GM15510 (cell line): ENCODE measurements around the gene MBLAC1.

Source experiments
- POLR2A ChIP-seq: IDR thresholded peaks from 3 replicates; pipeline ENCODE4 v1.6.1; 2011; ENCODE audit warnings: borderline replicate concordance; ENCODE audit not compliant: insufficient read length; ENCODE audit errors: extremely low read depth

MBLAC1 gene

DNA sequence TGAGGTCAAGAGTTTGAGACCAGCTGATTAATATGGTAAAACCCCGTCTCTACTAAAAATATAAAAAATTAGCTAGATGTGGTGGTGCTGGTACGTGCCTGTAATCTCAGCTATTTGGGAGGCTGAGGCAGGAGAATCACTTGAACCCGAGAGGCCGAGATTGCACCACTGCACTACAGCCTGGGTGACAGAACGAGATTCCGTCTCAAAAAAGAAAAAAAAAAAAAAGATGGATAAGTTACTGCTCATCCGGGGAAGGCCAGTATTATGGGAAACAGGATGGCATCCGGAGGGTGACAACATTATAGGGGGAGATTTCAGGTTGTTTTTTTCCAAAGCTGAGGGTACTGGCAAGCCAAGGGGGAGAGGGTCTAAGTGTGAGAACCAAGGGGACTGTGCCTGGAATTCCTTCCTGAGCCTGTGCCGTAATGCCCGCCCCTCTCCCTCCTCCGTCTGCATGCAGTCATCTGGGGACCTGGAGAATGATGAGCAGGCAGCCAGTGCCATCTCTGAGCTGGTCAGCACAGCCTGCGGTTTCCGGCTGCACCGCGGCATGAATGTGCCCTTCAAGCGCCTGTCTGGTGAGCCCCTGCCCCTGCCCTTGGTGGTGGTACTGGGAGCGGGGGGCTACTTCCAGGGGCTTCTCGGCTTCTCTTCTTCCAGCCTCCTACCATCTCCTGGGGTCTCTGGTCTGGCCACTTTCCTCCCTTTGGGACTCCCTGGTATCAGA is 26.3 kb downstream of the MBLAC1 start:
- no peak for TF ChIP-seq POLR2A

DNA sequence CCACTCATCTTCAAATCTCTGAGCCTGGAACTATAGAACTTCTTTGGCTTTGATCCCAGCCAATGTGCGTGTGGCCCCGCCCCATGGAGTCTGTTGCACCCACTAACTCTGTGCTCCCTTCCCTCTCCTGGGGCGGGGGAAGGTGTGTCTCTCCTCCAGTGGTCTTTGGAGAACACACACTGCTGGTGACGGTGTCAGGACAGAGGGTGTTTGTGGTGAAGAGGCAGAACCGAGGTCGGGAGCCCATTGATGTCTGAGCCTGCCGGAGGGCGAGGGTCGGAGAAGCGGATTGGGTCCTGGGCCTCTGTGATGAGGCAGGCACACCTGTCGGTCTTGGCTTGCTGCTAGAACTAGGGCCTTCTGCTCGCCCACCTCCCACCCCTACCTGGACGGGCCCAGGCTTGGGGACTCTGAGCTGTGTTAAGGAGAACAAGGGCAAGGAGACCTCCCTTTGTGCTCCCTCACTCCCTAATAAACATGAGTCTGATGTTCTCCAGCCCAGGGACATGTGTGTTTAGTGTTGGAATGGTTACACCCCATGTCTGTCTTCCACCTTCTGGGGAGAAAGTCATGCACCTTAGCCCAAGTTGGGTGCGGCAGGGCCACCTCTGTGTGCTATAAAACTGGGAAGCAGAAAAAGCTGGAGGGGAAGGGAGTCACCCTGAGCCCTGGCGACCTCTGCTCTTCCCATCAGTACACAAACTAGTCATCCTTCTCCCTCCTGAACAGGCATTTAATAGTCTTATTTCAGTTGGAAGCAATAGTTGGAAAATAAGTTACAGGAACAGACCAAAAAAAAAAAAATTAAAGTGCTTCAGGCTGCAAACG is 27.2 kb downstream of the MBLAC1 start:
- TF ChIP-seq POLR2A: no peak

DNA sequence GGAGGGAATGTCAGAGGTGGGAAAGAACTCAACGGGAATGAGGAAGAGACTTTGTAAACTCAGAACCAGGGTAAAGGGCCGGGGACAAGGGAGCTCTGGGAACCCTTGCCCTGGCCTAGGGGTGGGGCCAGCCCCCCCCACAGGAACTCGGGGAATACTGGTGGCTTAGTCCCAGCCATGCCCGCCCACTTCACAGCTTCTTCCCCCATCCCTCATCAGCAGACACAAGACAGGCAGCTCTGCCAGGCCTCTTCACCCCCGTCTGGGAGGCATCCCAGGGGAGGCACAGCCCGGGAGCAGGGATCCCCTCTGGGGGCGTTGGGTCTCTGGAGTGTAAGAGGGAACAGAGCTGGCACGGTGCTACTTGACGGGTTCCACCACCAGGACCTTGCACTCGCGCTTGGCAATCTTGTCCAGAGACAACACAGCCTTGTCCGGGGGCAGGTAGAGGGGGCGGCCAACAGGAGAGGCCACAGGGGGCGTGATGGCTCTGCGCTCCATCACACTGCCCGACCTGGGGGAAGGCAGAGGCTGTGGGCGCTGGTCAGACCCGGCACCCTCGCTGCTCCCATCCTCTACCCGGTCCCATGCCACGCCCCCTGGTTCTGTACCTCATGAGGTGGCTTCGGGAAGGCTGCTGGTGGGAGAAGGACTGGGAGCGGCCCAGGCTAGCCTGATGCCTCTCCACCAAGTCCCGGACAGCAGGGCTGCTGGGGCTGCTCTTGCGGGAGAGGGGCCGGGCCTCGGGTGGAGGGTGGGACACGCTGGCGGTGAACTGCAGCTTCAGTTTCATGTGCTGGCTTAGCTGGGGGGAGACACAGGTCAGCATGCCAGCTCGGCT is 28.1 kb downstream of the MBLAC1 start:
- TF ChIP-seq POLR2A: peak; percentile 11

DNA sequence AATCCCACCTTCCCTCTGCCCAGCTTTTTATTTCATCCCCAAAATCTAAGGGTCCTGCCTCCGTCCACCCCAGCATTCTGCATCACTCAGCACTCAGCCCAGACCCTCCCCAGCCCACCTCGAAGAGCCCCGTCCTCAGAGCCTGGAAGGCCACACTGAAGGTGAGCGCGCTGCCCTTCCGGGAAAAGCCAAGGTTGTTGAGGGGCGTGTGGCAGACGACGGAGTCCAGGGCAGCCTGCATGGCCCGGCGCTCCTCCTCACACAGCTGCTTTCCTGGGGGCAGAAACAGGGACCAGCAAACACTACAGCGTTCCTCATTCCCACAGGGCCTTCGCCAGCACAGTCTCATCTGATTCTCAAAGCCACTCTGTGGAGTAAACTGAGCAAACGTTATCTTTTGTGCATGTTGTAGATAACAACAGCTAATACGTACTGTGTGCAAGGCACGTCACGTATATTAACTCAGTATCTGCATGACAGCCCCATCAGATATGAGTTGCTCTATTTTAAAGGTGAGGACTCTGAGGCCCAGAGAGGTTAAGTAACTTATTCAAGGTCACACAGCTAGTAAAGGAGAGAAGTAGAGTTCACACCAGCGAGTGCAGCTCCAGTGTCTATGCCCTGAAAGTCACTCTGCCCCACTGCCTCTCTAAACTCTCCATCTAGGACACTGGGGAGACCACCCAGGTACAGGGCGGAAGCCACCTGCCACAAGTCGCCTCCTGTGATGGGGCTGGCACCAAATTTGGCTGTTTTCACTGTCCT is 29.0 kb downstream of the MBLAC1 start:
- TF ChIP-seq POLR2A: no peak

DNA sequence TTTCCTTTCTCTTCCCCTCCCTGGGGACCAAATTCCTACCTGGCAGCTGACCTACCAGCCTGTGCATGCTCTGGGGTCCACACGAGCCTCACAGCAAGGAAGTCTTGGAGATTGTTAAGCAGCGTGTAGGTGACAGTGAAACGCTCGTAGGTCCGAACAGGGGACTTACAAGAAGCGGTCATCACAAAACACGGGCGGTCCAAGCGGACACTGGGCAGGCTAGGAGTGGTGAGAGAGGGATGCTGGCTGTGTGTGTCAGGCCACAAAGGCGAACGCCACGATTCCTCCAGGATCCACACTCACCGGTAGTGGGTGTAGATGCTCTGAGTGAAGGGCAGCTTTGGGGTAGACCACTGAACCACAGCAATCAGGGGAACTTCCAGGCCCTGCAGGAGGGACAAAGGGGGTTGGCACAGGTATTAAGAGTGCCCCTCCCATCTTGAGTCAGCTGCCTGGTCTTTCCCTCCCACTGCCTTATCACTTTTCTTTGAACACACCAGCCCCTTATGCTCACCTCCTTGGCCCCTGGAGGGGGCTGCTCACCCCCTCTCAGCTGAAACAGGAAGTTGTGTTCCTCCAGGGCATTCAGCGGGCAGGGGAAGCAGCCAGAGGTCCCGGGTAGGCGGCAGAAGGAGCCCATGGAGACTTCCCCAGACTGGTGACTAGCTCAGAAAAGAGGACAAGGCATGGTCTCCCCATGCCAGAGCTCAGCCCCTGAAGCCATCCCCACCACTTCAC is 29.7 kb downstream of the MBLAC1 start:
- no peak for TF ChIP-seq POLR2A

DNA sequence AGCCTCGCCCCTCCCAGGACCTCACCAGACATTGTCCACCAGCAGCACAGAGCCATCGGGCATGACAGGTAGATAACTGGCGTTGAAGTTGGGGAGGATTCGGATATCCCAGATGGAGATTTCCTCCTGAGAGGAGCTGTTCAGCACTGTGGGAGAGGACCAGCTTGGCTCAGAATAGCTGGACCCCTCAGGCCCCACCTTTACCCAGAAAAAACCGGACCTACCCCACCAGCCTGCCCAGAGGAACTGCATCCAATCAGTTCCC is 30.2 kb downstream of the MBLAC1 start:
- TF ChIP-seq POLR2A: no peak

DNA sequence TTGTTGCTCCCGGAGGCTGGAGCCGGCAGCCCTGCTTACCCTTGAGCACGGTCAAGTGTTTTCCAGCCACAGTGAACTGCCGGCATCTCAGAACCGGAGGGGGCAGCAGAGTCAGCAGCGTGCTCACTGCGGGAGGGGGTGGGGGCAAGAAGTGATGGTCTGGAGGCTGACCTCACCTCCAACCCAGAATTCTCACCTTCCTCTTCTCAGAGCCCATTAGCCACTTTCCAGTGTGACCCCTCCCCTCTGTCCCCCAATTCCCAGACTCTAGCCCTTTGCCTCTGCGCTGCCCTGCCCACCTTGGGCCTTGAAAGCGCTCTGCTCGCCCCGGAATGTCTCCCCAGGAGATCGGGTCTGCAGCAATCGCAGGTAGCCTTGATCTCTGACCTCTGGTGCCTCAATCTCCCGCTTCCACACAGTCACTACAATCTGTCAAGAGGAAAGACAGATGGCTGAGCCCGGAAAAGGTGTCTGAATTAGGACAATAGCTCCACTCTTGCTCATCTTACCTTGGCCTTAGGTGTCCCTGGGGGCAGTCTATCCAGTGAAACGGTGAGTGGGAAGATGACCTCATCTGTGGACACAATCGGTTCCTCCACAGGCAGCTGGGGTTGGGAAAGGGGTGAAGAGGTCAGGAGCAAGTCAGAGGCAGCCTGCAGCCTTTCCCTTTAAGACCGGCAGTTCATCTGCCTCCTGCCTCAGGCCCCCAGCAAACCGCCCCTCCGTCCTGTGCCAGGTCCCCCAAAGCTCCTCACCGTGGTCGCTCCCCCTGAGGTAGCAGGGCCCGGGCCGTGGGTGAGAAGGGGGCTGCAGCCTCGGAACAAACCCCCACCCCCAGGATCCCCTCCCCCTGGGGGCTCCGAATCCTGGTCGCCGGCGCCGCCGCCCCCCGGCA is 30.8 kb downstream of the MBLAC1 start:
- TF ChIP-seq POLR2A: no peak

DNA sequence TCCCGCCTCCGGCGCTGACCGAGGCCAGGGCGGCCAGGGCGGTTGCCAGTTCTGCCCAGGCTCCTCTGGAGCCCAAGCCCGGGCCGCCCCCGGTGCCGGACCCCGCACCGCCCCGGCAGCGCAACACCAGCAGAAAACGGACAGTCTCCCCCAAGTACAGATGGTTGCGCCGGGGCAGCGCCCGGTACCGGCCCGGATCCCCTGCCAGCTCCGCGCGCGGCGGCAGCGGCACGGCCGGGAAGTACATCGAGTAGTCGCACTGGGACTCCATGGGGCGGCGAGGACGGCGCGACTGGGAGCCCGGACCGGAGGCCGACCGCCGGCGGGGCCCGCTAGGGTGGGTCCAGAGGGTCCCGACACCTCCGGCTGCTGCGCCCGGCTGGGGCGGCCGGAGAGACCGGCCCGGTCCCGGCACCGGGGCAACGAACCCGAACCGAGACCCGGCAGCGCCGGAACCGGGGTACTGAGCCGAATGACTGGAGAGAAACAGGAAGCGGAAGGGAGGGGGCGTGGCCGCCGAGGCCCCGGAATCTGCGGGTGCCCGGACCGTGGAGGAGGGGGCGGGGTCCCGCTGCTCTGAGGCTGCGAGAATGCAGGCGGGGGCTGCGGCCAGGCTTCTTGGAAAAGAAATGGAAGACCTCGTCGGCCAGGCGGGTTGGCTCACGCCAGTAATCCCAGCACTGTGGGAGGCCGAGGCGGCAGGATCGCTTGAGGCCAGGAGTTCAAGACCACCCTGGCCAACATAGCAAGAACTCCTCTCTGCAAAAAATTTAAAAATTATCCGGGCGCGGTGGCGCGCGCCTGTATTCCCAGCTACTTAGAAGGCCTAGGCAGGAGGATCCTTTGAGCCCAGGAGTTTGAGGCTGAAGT is 31.7 kb downstream of the MBLAC1 start, which contains the start of gene TRAPPC14:
TSS of gene TRAPPC14 (minus strand) at position 495 of the 870 bp plus-strand sequence. CDS start at position 271, 224 bp downstream.
- TF ChIP-seq POLR2A: peak; percentile 76

DNA sequence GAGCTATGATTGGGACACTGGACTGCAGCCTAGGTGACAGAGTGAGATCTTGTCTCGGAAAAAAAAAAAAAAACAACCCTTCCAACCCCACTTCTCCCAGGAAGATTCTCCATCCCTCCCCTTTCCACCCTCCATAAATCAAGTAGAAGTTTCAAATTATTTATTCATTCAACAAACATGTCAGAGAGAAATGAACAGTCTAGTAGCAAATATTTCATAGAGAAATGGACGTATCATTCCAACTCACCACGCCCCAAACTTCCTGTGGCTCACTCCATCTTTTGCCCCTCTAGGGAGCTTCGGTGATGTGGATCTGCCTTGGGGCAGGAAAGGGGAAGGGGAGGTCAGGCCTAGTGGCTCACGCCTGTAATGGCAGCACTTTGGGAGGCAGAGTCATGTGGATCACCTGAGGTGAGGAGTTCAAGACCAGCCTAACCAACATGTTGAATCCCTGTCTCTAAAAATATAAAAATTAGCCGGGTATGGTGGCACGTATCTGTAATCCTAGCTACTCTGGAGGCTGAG is 32.4 kb downstream of the MBLAC1 start:
- no peak for TF ChIP-seq POLR2A

DNA sequence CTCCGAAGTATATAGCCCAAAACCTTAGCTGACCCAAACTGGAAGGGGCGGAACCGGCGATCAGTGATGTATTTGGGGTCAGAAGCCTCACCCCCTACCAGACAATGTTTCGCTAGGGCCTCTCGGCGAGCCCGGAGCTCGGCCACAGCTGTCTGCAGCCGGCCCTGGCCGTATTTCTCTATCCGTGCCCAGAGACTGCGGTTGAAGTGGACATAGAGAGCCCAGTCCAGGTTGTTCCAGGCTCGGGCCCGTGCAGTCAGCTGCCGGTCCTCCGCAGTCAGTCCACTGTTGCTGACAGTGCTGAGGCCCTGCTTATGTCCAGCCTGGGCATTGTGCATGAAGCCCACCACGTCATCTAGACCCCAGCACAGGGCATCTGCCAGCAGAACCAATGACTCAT is 33.3 kb downstream of the MBLAC1 start:
- TF ChIP-seq POLR2A: no peak

DNA sequence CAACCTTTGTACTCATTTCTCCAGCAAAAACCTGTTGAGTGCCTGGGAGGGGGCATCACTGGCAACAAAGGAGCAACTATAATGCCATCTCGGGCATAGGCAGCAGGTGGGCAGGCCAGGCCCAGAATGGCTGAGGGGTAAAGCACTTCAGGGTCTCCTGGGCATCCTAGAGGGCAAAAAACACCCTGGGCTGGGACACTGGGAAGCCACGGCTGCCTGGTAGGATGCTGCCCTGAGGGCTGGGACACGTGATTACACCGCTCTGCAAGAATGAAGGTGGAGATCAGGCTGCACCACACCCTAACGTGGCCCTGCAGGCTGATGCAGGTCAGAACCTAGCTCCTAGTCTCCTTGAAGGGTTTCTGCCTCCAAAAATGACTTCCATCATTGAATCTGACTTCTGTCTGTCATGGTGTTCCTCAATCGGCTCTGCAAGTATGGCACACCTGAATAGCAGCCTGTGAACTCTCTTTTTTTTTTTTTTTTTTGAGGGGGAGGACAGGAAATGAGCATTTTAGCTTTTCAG is 36.3 kb downstream of the MBLAC1 start:
- TF ChIP-seq POLR2A: no peak
